HFF-Myc (cell line): Measurements from ENCODE around the gene HDAC2.

Source experiments
- DNase-seq: peaks from one replicate; pipeline ENCODE4 v3.0.0-alpha.2; 2011; ENCODE audit warnings: low read depth; ENCODE audit errors: extremely low read depth
- H3K4me3 ChIP-seq: replicated peaks from 2 replicates; pipeline ENCODE4 v1.5.1; 2011; ENCODE audit warnings: low read depth, mild to moderate bottlenecking, control low read depth, low read length
- TF ChIP-seq, protein P1 (sequence below): IDR thresholded peaks from 2 replicates; pipeline ENCODE4 v1.5.1; 2012; ENCODE audit warnings: mild to moderate bottlenecking, low read depth, low read length, control low read depth; ENCODE audit errors: missing control alignments

HDAC2 gene

DNA sequence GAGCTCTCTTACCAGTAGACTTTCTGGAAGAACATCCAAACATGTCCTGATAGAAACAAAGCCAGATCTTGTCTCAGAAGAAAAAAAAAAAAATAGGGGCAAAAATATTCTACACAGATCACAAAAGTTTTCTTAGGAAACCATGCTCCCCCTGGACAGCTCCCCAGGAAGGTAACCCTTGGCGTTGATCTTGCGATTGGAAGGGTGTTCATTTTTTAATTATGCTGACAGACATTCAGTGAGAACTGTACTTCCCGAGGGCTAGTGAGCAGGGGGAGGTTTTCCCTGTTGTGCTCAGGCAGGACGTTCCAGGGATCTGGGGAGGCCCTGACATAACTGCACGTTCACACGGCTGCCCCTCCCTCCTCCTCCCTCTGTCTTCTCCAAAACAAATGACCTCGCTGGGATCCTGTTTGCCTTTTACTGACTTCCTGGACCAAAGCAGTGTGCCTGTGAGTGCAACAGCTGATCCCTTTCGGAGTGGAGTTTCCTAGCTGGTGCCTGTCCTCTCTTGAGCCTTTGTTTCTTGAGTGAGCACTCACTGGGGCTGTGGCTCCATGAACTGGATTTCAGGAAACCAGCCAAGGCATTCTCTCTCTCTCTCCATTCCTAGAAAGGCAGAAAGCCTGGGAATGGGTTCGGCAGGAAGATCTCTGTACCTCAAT, 67.2 kb downstream of the HDAC2 start:
- TF ChIP-seq, protein P1, sequence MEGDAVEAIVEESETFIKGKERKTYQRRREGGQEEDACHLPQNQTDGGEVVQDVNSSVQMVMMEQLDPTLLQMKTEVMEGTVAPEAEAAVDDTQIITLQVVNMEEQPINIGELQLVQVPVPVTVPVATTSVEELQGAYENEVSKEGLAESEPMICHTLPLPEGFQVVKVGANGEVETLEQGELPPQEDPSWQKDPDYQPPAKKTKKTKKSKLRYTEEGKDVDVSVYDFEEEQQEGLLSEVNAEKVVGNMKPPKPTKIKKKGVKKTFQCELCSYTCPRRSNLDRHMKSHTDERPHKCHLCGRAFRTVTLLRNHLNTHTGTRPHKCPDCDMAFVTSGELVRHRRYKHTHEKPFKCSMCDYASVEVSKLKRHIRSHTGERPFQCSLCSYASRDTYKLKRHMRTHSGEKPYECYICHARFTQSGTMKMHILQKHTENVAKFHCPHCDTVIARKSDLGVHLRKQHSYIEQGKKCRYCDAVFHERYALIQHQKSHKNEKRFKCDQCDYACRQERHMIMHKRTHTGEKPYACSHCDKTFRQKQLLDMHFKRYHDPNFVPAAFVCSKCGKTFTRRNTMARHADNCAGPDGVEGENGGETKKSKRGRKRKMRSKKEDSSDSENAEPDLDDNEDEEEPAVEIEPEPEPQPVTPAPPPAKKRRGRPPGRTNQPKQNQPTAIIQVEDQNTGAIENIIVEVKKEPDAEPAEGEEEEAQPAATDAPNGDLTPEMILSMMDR, result no peak
- no peak for DNase-seq

DNA sequence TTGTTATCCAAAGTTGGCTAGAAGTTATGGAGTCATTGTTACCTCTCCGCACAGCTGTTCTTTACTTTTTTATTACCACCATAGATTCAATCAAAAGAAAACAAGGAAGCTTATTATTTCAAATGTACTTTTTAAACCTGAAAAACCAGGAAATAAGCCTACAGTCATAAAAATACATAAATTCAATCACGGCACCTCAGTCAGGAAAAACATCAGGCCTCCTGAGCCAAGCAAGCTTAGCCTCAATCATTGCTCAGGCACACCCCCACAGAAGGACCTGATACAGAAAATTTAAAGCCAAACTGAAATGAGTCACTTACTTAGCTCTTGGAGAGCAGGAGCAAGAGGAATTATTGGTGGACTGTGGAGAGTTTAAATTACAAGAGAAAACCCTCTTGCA, 69.5 kb downstream of the HDAC2 start:
- DNase-seq, result no peak
- H3K4me3 ChIP-seq, result no peak overlapping the region
- TF ChIP-seq, protein P1, result no peak

More for the DNA sequence above, 67.2 kb downstream of the HDAC2 start:
- H3K4me3 ChIP-seq, result no peak overlapping the region

DNA sequence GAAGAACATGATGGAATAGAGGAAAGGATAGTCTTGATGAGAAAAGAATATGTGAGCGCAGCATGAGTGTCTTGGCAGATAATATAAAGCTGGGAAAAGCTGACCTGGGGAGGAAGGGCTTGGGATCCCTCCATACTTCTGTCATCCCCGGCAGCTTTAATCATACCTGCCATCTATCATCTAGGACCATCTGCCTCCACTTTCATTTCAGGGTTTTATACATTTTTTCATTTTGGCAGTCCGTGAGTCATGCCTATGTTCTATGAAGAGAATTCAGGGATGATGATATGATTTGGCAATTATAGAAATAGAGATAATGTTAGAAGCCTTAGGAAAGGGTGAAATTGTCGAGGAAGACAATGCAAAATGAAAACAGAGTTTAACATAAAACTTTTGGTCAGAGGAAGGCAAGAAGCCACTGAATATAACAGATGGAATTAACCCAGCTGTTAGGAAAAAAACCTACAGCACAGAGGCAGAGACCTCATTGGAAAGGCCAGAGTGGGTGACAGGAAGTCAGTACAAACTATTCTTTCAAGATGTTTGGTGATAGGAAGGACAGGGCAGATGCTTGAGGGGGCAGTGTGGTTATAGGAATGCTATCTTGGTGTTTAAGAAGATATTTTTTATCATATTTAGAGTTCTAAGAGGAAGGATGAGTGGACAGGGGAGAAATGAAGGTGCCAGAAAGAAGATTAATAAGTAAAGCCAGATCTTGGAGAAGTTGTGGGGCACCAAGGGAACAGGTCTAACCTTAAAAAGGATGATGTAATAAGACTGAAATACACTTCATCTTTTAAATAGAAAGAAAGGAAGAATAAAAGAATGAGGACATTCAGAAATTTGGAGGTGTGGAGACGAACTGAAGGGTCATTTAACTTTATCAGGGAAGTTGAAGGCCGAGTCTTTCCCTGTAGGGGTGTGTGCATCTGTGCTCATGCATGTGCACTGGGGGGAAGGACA, 76.0 kb downstream of the HDAC2 start:
- H3K4me3 ChIP-seq, result no peak overlapping the region
- TF ChIP-seq, protein P1, result no peak
- no peak for DNase-seq

DNA sequence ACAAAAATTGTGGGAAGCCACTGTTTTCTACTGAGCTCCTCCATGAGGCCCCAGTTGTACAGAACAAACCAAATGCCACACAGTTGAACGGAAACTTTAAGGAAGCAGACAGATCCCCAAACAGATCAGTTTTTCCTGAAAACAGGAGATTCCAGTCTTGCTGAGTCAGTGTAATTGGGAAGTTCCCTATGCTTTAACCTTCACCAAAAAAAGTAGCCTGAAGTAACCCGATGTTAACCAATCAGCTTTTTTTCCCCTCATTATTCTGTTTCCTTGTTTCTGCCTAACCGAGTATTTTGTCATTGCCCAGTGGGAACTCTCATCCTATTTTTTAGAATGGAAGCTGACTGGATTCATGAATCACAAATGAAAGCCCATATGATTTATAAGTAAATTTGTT, 77.1 kb downstream of the HDAC2 start:
- no peak for DNase-seq
- no peak overlapping the region for H3K4me3 ChIP-seq
- TF ChIP-seq, protein P1, result no peak

DNA sequence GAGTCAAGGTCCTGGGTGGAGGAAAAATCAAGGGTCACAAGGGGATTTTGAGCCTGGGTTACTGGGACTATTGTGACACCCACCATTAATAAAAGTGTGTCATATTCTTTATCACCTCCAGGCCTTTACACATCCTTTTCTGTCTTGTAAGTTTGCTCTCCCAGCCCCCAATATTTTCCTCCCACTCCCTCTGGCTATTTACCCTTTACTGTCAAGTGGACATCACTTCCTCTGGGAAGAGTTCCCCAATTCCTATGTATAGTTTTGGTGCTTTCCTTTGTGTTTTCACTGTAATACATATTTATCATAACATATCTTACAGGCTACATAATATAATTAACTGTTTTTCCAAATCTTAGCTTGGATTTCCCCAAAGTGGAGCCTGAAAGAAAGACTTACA, 77.5 kb downstream of the HDAC2 start:
- no peak overlapping the region for H3K4me3 ChIP-seq
- DNase-seq, result no peak
- TF ChIP-seq, protein P1, result no peak

DNA sequence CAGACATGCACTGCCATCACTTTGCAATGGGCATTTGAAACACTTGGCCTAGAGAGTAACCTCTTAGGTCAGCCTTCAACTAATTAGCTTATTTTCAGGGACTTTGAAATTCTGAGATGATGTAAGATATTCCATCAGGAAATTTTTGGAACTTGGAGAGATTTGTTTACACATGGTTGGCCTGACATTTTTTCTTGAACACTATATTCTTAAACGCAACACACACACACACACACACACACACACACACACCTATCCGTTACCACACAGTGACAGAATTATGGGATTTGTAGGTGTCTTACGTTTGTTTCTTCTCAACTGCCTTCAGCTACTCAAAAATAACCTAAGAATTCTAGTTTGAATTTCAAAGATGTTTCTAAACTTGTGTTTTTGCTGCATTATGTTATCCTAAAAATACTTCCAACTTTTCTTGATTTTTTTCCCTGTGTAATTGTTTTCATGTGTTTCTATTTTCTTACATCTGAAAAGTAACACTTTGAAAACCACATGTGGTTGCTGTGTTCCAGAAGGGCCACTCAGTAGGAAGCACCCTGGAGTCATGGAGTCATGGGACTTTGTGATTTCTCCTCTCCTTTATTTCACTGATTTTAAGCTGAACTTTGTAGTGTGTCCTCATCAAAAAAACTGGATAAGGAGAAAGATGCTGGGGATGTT, 81.9 kb downstream of the HDAC2 start:
- DNase-seq, result no peak
- no peak overlapping the region for H3K4me3 ChIP-seq
- TF ChIP-seq, protein P1, result no peak
